ENCODE results near the gene GID4.
"Not testable (repeated sequence)": the region's sequence is repeated elsewhere in the genome, so short reads cannot be mapped to it uniquely, and the experiment has no call there.

GID4 gene

GRCh38 chr17:18038861-18039534, at the start of gene GID4, which contains the start of gene ATPAF2:
TSS of gene GID4 (plus strand) at chr17:18039408. CDS start at chr17:18039465, 57 bp downstream.
TSS of gene ATPAF2 (minus strand) at chr17:18039168. CDS start at chr17:18039013, 155 bp downstream.
- DNase-seq (ENCODE audit: low spot score) (peak; percentile 99), FAIRE-seq (peak; percentile 92)

DNA sequence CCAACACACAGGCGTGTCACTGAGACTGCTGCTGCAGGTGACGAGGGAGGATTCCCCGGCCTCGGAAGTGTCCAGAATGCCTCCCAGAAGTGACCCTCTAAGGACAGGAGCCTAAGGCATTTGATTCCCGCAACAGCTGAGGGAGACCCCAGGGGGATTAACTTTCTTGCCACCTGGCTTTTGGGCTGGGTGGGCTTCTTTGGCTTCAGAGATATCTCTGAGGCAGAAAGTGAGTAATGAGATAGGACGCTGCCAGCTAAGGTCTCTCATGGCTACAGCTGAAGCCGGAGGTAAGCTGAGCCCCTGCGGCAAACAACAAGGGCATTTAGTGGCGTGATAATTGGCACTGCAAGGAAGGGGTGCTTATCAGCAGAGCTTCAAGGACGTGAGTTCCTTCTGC, 49.6 kb upstream of the GID4 start:
- DNase-seq (ENCODE audit: low spot score) (no peak), FAIRE-seq (no peak)

DNA sequence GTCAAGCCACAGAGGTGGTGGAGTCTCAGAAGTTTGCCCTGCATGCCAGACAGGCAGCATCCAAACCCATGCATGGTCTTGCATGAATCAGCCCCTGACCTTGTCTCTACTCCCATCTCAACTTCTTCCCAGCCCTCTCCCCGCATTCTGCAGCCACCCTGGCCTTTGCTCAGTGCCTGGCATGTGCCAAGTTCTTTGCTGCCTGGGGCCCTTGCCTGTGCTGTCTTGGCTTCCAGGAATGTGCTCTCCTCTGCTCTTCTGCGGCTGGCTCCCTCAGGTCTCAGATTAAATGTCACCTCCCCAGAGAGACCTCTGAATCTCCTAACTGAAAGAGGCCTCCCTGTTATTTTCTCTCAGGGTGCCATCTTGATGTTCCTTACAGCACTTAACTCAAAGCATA, 48.9 kb upstream of the GID4 start:
- FAIRE-seq (no peak), DNase-seq (ENCODE audit: low spot score) (peak; percentile 20)

DNA sequence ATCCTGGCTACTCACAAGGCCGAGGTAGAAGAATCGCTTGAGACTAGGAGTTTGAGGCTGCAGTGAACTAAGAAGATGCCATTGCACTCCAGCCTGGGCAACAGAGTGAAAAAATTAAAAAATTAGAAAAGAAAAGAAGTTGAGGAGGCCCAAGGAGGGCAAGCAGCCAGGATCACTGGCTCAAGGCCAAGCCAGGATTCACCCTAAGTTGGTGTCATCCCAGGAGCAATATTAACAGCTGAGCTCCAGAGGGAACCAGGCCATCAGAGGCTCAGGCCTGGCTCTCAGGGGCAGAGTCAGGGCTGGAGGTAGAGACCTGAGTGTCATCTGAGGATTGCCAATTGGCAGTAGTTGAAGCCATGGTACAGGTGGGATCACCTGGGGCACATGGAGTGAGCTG, 45.8 kb upstream of the GID4 start:
- FAIRE-seq, result no peak
- no peak for DNase-seq (ENCODE audit: low spot score)

DNA sequence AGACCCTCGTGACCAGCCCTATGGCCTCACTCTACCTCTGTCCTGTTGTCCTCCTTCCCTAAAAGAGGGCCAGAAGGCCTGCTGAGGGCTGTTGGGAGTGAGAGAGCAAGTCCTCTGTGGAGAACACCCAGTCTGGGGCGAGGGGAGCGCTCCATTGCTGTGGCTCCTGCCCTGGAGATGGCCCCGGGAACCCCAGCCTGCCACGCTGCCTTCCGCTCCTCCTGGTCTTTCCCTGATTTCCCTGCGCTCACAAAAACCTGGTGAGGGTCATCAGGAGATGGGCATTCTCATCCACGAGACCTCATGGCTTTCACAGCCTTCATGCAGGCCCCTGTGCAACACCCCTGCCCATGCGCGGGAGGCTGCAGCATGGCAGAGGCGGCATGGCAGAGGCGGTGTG, 45.4 kb upstream of the GID4 start:
- no peak for DNase-seq (ENCODE audit: low spot score)
- FAIRE-seq, result no peak

GRCh38 chr17:17994271-17995069, 44.7 kb upstream of the GID4 start:
- FAIRE-seq (no peak), DNase-seq (ENCODE audit: low spot score) (no peak)

GRCh38 chr17:17995887-17996286, 43.3 kb upstream of the GID4 start:
- not testable (repeated sequence) for DNase-seq (ENCODE audit: low spot score); FAIRE-seq

DNA sequence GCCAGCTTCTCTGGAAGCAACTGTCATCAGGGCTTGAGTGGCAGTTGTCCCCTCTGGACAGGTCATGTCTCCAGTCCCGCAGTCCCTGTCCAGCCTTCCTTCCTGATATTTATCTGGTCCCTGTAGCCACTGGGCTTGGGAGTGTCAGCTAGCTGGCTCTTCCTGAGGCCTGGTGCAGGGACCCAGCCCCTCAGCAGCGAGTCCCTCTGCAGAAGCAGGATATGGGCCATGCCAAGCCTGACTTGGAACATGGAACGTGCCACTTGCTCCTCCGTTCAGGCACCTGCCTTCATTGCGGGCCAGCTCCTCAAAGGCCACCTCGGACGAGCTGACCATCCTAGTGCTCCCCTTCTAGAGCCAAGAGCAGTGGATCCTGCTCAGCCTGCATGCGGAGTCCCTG, 40.3 kb upstream of the GID4 start:
- no peak for FAIRE-seq

DNA sequence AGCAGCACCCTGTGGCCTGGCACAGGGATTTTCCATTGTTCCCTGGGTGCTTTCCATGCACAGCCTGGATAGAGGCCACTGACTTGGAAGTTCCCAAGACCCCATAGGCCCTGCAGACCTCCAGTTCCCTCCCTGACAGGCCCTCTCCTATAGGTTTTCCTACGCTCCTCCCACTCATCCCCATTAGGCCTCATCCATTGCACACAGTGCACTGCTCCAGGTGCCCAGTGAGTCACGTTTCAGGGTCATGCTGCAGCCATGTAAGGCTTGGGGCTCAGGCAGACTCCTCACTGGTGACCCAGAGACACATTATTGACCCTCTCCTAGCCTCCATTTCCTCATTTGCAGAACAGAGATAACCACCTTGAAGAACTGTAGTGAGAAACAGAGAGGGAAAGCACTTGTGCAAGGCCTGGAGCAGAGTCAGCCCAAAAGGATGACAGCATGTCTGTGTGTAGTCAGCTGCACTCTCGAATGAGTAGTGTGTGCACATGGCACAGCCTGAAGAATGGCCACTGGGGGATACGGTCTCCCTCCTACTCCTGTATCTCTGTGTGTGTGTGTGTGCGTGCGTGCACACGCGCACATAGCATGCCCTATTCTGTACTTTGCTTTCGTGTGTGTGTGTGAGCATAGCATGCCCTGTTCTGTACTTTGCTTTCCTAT, 39.7 kb upstream of the GID4 start:
- FAIRE-seq (no peak), DNase-seq (ENCODE audit: low spot score) (no peak)

More for the DNA sequence above, 40.3 kb upstream of the GID4 start:
- DNase-seq (ENCODE audit: low spot score), result no peak

DNA sequence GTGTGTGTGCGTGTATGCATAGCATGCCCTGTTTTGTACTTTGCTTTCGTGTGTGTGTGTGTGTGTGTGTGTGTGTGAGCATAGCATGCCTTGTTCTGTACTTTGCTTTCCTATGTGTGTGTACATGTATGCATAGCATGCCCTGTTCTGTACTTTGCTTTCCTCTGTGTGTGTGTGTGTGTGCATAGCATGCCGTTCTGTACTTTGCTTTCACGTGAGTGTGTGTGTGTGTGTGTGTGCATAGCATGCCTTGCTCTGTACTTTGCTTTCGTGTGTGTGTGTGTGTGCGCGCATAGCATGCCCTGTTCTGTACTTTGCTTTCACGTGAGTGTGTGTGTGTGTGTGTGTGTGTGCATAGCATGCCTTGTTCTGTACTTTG, 39.2 kb upstream of the GID4 start:
- DNase-seq (ENCODE audit: low spot score), result no peak
- FAIRE-seq, result peak; percentile 67

GRCh38 chr17:18002171-18002570, 37.0 kb upstream of the GID4 start:
- no peak for FAIRE-seq
- no peak for DNase-seq (ENCODE audit: low spot score)

- DNase-seq (ENCODE audit: low spot score) (no peak), FAIRE-seq (no peak)
Observed at GRCh38 chr17:18004345-18004744, 34.9 kb upstream of the GID4 start.

DNA sequence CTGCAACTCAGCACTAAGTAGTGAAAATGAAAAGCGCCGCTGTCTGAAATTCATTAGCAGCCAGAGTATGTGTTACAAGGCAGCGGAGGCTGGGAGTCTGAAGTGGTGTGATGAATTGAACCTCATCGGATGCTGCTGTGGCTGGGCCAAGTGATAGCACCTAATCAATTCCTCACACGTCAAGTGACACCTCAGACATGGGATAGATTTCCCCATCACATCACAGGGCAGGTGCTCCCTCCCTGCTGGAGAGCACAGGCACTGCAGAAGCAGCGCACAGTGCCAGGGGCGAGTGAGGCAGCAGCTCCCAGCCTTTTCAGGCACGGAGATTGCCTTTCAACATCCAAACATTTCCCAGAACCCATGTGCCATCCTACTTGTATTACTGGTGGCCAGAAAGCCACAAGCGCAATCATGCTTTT, 34.3 kb upstream of the GID4 start:
- DNase-seq (ENCODE audit: low spot score) (no peak), FAIRE-seq (no peak)

GRCh38 chr17:18005496-18005895, 33.7 kb upstream of the GID4 start:
- DNase-seq (ENCODE audit: low spot score) (no peak), FAIRE-seq (no peak)

- DNase-seq (ENCODE audit: low spot score), result no peak
- no peak for FAIRE-seq
Observed at GRCh38 chr17:18006495-18007239, 32.5 kb upstream of the GID4 start.

GRCh38 chr17:18008496-18009268, 30.5 kb upstream of the GID4 start:
- DNase-seq (ENCODE audit: low spot score) (no peak), FAIRE-seq (no peak)

DNA sequence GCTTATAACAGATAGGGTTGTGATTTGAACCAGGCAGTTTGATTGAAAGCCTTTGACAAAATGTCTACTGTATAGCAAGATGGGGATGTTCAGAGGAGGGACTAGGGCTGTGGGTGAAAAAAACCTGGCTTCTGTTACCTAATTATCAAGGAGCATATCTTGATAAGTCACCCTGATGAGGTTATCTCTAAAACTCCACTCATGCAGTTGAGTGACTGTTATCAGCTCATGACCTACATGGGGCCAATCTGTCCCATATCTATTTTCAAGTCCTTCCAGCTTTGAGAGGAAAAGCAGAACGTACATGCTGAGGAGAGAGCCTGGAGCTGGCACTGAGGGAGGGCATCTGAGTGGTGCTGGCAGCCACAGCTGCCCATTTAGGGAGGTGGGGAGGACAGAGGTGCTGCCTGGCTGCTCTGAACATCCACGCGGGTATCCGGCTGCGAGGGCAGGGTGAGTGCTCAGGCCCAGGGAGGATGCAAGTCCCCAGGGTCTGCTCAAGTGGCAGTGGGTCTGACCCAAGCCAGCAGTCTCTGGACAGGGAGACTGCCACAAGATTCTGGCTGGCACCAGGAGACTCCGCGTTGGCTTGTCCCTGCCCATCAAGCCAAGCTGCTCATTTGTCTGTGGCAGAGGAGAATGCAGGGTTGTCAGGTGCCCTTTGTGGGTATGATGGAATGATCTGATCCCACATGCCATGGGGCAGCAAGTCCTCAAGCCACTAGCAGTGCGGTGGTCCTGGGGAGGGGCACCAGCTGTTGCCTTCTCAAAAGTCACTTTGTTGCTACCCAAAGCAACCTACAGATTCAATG, 29.4 kb upstream of the GID4 start:
- no peak for DNase-seq (ENCODE audit: low spot score)
- FAIRE-seq, result no peak

- FAIRE-seq (no peak), DNase-seq (ENCODE audit: low spot score) (no peak)
Observed at GRCh38 chr17:18011286-18011685, 27.9 kb upstream of the GID4 start.

DNA sequence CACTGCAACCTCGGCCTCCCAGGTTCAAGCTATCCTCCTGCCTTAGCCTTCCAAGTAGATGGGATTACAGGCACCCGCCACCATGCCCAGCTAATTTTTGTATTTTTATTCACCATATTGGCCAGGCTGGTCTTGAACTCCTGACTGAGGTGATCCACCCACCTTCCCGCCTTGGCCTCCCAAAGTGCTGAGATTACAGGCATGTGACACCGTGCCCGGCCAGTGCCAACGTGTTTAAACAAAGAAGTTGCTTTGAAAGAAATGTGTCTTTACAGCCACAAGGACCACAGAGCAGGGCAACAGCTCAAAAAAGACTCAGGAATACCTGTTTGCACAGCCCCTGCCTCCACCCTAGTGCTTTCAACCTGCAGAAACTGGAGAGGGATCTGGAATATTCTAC, 25.2 kb upstream of the GID4 start:
- no peak for FAIRE-seq
- no peak for DNase-seq (ENCODE audit: low spot score)

DNA sequence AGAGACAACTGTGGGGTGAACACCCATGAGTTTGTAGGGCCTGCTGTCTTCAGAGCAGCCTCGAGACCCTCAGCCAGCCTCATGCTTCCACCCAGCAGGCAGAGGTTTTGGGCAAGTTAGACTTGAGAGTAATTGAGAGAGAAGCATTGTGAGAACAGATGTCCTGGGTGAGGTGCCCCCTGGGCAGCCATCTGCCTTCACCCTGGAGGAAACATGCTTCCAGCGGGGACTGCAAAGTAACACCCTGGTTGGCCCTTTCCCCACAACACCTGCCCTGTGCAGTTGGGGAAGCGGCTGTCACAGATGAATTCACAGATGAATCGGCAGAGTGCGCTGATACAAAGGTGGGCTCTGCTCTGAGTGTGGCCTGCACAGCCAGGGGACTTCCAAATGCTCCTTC, 23.6 kb upstream of the GID4 start:
- no peak for DNase-seq (ENCODE audit: low spot score)
- no peak for FAIRE-seq
